Hepatocyte (in vitro differentiated cells): ENCODE measurements around the gene PXMP4. TPM values are rescaled to one million over a fixed set of nuclear protein-coding genes. Genes with fewer than 3 reads are reported as not detected.

Experiments used
- DNase-seq: peaks from one replicate; pipeline ENCODE4 v3.0.0-alpha.2; 2016; ENCODE audit warnings: low spot score
- H2AFZ ChIP-seq: fragments of 200-600 bp; sonication (generic); 2 replicates; pipeline ENCODE4 v1.6.0; 2016; ENCODE audit warnings: antibody characterized with exemption, mild to moderate bottlenecking
- H3K27ac ChIP-seq: fragments of 200-600 bp; sonication (generic); 2 replicates; pipeline ENCODE4 v1.5.1; 2016; ENCODE audit warnings: mild to moderate bottlenecking
- H3K27me3 ChIP-seq: fragments of 200-600 bp; sonication (generic); 2 replicates; pipeline ENCODE4 v1.6.1; 2016
- H3K36me3 ChIP-seq: fragments of 200-600 bp; sonication (generic); replicated peaks from 2 replicates; pipeline ENCODE4 v1.5.1; 2016; ENCODE audit warnings: low read depth; ENCODE audit not compliant: insufficient read depth
- H3K4me1 ChIP-seq: fragments of 200-600 bp; sonication (generic); 2 replicates; pipeline ENCODE4 v1.5.1; 2016; ENCODE audit warnings: mild to moderate bottlenecking, moderate library complexity; ENCODE audit not compliant: insufficient read depth
- H3K4me2 ChIP-seq: fragments of 200-600 bp; sonication (generic); 2 replicates; pipeline ENCODE4 v1.6.0; 2016
- H3K4me3 ChIP-seq: fragments of 200-600 bp; sonication (generic); 2 replicates; pipeline ENCODE4 v1.5.1; 2016; ENCODE audit warnings: mild to moderate bottlenecking
- H3K79me2 ChIP-seq: fragments of 200-600 bp; sonication (generic); 2 replicates; pipeline ENCODE4 v1.6.0; 2017; ENCODE audit warnings: mild to moderate bottlenecking
- H3K9me2 ChIP-seq: fragments of 200-600 bp; sonication (generic); replicated peaks from 2 replicates; pipeline ENCODE4 v1.6.0; 2017; ENCODE audit warnings: mild to moderate bottlenecking; ENCODE audit not compliant: insufficient read depth
- H3K9me3 ChIP-seq: fragments of 200-600 bp; sonication (generic); 2 replicates; pipeline ENCODE4 v1.5.1; 2016; ENCODE audit warnings: low read depth, mild to moderate bottlenecking
- H4K20me1 ChIP-seq: fragments of 200-600 bp; sonication (generic); 2 replicates; pipeline ENCODE4 v1.6.0; 2016; ENCODE audit warnings: mild to moderate bottlenecking; ENCODE audit not compliant: insufficient read depth, poor library complexity, severe bottlenecking
- EZH2 ChIP-seq: fragments of 200-600 bp; sonication (generic); IDR thresholded peaks from 2 replicates; pipeline ENCODE4 v1.6.1; 2016; ENCODE audit warnings: antibody characterized with exemption, mild to moderate bottlenecking, borderline replicate concordance
- EZH2phosphoT487 ChIP-seq: fragments of 200-600 bp; sonication (generic); IDR thresholded peaks from one replicate; pipeline ENCODE4 v1.6.1; 2018; ENCODE audit warnings: antibody characterized with exemption, mild to moderate bottlenecking, low read depth, moderate library complexity; ENCODE audit not compliant: unreplicated experiment, severe bottlenecking
- WGBS: methylation state at CpG from one replicate; pipeline ENCODE4 v1.1.6; 2016; ENCODE audit warnings: low lambda C conversion rate; ENCODE audit errors: missing lambda C conversion rate; 5-methylcytosine and 5-hydroxymethylcytosine counted together
- polyA plus RNA-seq: library from polyadenylated mRNA; unstranded; fragments of >200 nt; fragmentation: Nextera tagmentation; extraction: Ambion mirVana; gene quantifications from 2 replicates; pipeline ENCODE4 v1.2.1, GENCODE V29; 2016
- total RNA-seq: library from RNA; depleted of rRNA; stranded (reverse); fragments of >200 nt; gene quantifications from 2 replicates; pipeline ENCODE4 v1.2.3, GENCODE V29; 2014
- TF ChIP-seq, protein P1 (sequence below): fragments of 200-600 bp; sonication (generic); IDR thresholded peaks from 2 replicates; pipeline ENCODE4 v1.5.1; 2016; ENCODE audit warnings: antibody characterized with exemption, mild to moderate bottlenecking; ENCODE audit not compliant: poor library complexity

PXMP4 gene
- total and polyA plus RNA-seq, 2 experiments from 2014 or later: 4.1 to 4.7 TPM

DNA sequence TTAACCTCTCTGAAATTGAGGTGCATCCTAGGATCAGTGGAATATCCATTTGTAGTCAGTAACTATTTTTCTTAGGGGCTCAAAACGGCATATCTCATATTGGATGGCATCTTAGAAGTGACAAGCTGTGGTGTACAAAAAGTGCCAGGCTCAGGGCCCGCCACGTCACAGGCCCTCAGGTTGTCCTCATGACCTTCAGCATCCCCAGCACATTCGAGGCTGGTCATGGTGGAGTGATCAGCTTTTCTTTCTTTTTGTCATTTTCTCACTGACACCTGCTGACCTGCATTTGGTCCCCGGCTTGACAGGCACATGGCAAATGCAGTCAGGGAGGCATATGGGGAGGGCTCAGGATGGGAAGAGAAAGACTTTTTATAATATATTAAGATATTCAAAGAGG is 26.8 kb downstream of the PXMP4 start:
- no peak overlapping the region for H3K4me3 ChIP-seq
- no peak overlapping the region for H2AFZ ChIP-seq
- WGBS: 89% methylated on average over 5 of the region's 5 CpGs

GRCh38 chr20:33689973-33690372 is 30.1 kb downstream of the PXMP4 start:
- no peaks in the 10 kb centered on the region for H3K27me3 ChIP-seq
- peak; percentile 66 for DNase-seq
- TF ChIP-seq, protein P1, sequence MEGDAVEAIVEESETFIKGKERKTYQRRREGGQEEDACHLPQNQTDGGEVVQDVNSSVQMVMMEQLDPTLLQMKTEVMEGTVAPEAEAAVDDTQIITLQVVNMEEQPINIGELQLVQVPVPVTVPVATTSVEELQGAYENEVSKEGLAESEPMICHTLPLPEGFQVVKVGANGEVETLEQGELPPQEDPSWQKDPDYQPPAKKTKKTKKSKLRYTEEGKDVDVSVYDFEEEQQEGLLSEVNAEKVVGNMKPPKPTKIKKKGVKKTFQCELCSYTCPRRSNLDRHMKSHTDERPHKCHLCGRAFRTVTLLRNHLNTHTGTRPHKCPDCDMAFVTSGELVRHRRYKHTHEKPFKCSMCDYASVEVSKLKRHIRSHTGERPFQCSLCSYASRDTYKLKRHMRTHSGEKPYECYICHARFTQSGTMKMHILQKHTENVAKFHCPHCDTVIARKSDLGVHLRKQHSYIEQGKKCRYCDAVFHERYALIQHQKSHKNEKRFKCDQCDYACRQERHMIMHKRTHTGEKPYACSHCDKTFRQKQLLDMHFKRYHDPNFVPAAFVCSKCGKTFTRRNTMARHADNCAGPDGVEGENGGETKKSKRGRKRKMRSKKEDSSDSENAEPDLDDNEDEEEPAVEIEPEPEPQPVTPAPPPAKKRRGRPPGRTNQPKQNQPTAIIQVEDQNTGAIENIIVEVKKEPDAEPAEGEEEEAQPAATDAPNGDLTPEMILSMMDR: no peak
- no peak for TF ChIP-seq EZH2phosphoT487
- TF ChIP-seq EZH2: no peak
- no peaks in the 10 kb centered on the region for H3K9me2 ChIP-seq
- peaks cover 3% of the 10 kb centered on the region for H3K79me2 ChIP-seq
- peak overlapping the region; percentile 7 for H3K27ac ChIP-seq
- H3K4me2 ChIP-seq: no peak overlapping the region
- H3K4me3 ChIP-seq: no peak overlapping the region
- H4K20me1 ChIP-seq: no peaks in the 10 kb centered on the region
- H3K36me3 ChIP-seq: no peaks in the 10 kb centered on the region
- H3K4me1 ChIP-seq: peaks cover 9% of the 10 kb centered on the region
- no peaks in the 10 kb centered on the region for H3K9me3 ChIP-seq
- 30% methylated on average over 4 of the region's 4 CpGs for WGBS
- H2AFZ ChIP-seq: no peak overlapping the region

More for the DNA sequence above, 26.8 kb downstream of the PXMP4 start:
- Histone ChIP-seq H3K9me3 (no peaks in the 10 kb centered on the region), H4K20me1 (no peaks in the 10 kb centered on the region), H3K4me2 (no peak overlapping the region), H3K36me3 (no peaks in the 10 kb centered on the region), H3K27ac (no peak overlapping the region), H3K9me2 (no peaks in the 10 kb centered on the region), H3K4me1 (peaks cover 3% of the 10 kb centered on the region), H3K79me2 (no peaks in the 10 kb centered on the region), H3K27me3 (no peaks in the 10 kb centered on the region)
- DNase-seq: no peak
- TF ChIP-seq, protein P1: no peak
- TF ChIP-seq EZH2phosphoT487 (no peak), EZH2 (no peak)

GRCh38 chr20:33689493-33689892 is 30.6 kb downstream of the PXMP4 start:
- peaks cover 6% of the 10 kb centered on the region for H3K79me2 ChIP-seq
- no peaks in the 10 kb centered on the region for H3K27me3 ChIP-seq
- H3K4me1 ChIP-seq: peaks cover 11% of the 10 kb centered on the region
- H3K9me2 ChIP-seq: no peaks in the 10 kb centered on the region
- TF ChIP-seq, protein P1: no peak
- TF ChIP-seq EZH2: no peak
- TF ChIP-seq EZH2phosphoT487: no peak
- H3K4me2 ChIP-seq: no peak overlapping the region
- H3K36me3 ChIP-seq: no peaks in the 10 kb centered on the region
- H2AFZ ChIP-seq: no peak overlapping the region
- WGBS: 90% methylated on average over 1 of the region's 1 CpG
- peak overlapping the region; percentile 16 for H3K27ac ChIP-seq
- no peak overlapping the region for H3K4me3 ChIP-seq
- no peak for DNase-seq
- no peaks in the 10 kb centered on the region for H3K9me3 ChIP-seq
- H4K20me1 ChIP-seq: no peaks in the 10 kb centered on the region
